ENCODE results near the gene SCAANT1.

The SCAANT1 gene

GRCh38 chr3:63896332-63897030, 15.7 kb downstream of the SCAANT1 start:
- no peak for FAIRE-seq

GRCh38 chr3:63895422-63896189, 16.6 kb downstream of the SCAANT1 start:
- no peak for FAIRE-seq

GRCh38 chr3:63892773-63893352, 19.3 kb downstream of the SCAANT1 start:
- FAIRE-seq: no peak

GRCh38 chr3:63891518-63891917, 20.7 kb downstream of the SCAANT1 start:
- FAIRE-seq: no peak

GRCh38 chr3:63886858-63887257, 25.3 kb downstream of the SCAANT1 start:
- no peak for FAIRE-seq

- FAIRE-seq: no peak
These were observed 31.5 kb downstream of the SCAANT1 start for GRCh38 chr3:63880653-63881052.

GRCh38 chr3:63878394-63879060, 33.7 kb downstream of the SCAANT1 start:
- no peak for FAIRE-seq

- no peak for FAIRE-seq
These were observed 34.3 kb downstream of the SCAANT1 start for GRCh38 chr3:63877737-63878393.

- no peak for FAIRE-seq
These were observed 35.9 kb downstream of the SCAANT1 start for GRCh38 chr3:63876260-63876659.

GRCh38 chr3:63875510-63875909, 36.7 kb downstream of the SCAANT1 start:
- FAIRE-seq: no peak

GRCh38 chr3:63874769-63875168, 37.4 kb downstream of the SCAANT1 start:
- FAIRE-seq: no peak

- FAIRE-seq: no peak
These were observed 39.9 kb downstream of the SCAANT1 start for GRCh38 chr3:63872135-63872924.

GRCh38 chr3:63870615-63871005, 41.6 kb downstream of the SCAANT1 start:
- FAIRE-seq: no peak

- no peak for FAIRE-seq
These were observed 42.1 kb downstream of the SCAANT1 start for GRCh38 chr3:63869940-63870614.

- FAIRE-seq: no peak
These were observed 45.0 kb downstream of the SCAANT1 start for GRCh38 chr3:63867225-63867624.

GRCh38 chr3:63864965-63865327, 47.2 kb downstream of the SCAANT1 start:
- no peak for FAIRE-seq

GRCh38 chr3:63864008-63864964, 47.9 kb downstream of the SCAANT1 start:
- FAIRE-seq: no peak

GRCh38 chr3:63863150-63864007, 48.8 kb downstream of the SCAANT1 start, which contains the start of the genes ATXN7 and THOC7:
ATXN7 (plus strand) TSS chr3:63863867; CDS start chr3:63912599, 48,732 bp downstream.
THOC7 (minus strand) TSS chr3:63863805; CDS start chr3:63863790, 15 bp downstream.
- FAIRE-seq: no peak

- FAIRE-seq: no peak
These were observed 49.4 kb downstream of the SCAANT1 start for GRCh38 chr3:63862804-63863149.
